HepG2 (cell line): ENCODE measurements around the gene MTCH1. TPM values are rescaled to one million over a fixed set of nuclear protein-coding genes. Genes with fewer than 3 reads are reported as not detected.

Source experiments
- ATAC-seq: fragments of 200-7000 bp; cut with Tn5 transposase; 3 replicates; pipeline ENCODE4 v1.9.1; 2020; ENCODE audit warnings: mild to moderate bottlenecking, moderate library complexity
- BruUV-seq: library from RNA; stranded (reverse); fragments of 400-500 nt; replicated peaks from 2 replicates; lab custom pipeline; 2021; lab: Mats Ljungman, UMichigan
- CTCF ChIA-PET: fragments of 300-600 bp; formaldehyde crosslinking; extraction: SDS; loops from one replicate; lab custom pipeline; 2021; ENCODE audit warnings: low total read pairs, inconsistent platforms, low intra/inter-chr PET ratio; lab: Yijun Ruan, JAX
- POLR2A ChIA-PET: fragments of 350-600 bp; sonication (Branson Sonifier 250); formaldehyde crosslinking; loops from one replicate; lab custom pipeline; 2020; ENCODE audit warnings: antibody characterized with exemption, inconsistent platforms; lab: Yijun Ruan, JAX
- DNase-seq: peaks from one replicate; pipeline ENCODE4 v3.0.0-alpha.2; 2015; ENCODE audit warnings: low spot score
- FAIRE-seq: peaks from 3 replicates; lab custom pipeline; 2011; peaks lifted over from hg19 to GRCh38; lab: Jason Lieb, UNC
- H2AFZ ChIP-seq: one replicate; pipeline ENCODE4 v1.6.1; 2011; ENCODE audit warnings: low read length, inconsistent platforms
- H3K27ac ChIP-seq: fragments of 300-600 bp; 3 replicates; pipeline ENCODE4 v1.8.0; 2011; ENCODE audit warnings: mixed run types, mild to moderate bottlenecking, mixed read lengths, low read length, inconsistent platforms; ENCODE audit not compliant: insufficient read depth; ENCODE audit errors: extremely low read length
- H3K27me3 ChIP-seq, 2 experiments: fragments of 200-600 bp in 1 of 2; 2 replicates in 1 of 2; 3 replicates in 1 of 2; pipeline versions ENCODE4 v1.6.0 to v1.8.0; 2011; ENCODE audit warnings: low read length in 2 of 2, mild to moderate bottlenecking in 2 of 2, moderate library complexity in 2 of 2, inconsistent platforms in 1 of 2; ENCODE audit not compliant: insufficient read depth in 2 of 2, control insufficient read depth in 1 of 2
- H3K36me3 ChIP-seq, 2 experiments: fragments of 200-600 bp in 1 of 2; replicated peaks in 1 of 2; 2 replicates in 1 of 2; 3 replicates in 1 of 2; pipeline versions ENCODE4 v1.5.1 to v1.8.0; 2011; ENCODE audit warnings: low read length in 2 of 2, inconsistent platforms in 1 of 2; ENCODE audit not compliant: insufficient read depth in 2 of 2, control insufficient read depth in 1 of 2
- H3K4me1 ChIP-seq: 2 replicates; pipeline ENCODE4 v1.5.1; 2012; ENCODE audit warnings: low read length, inconsistent platforms; ENCODE audit not compliant: insufficient read depth
- H3K4me2 ChIP-seq: 2 replicates; pipeline ENCODE4 v1.6.0; 2011; ENCODE audit warnings: low read depth, low read length, inconsistent platforms
- H3K4me3 ChIP-seq, 3 experiments: fragments of 200-600 bp in 1 of 3; sonication (generic), shearing (Covaris generic) in 1 of 3; replicated peaks in 1 of 3; 2 replicates each; pipeline ENCODE4 v1.5.1; 2011 to 2016; ENCODE audit warnings: low read length in 3 of 3, inconsistent platforms in 2 of 3, low read depth in 2 of 3, mild to moderate bottlenecking in 2 of 3, control low read depth in 1 of 3, mixed read lengths in 1 of 3; ENCODE audit not compliant: insufficient read depth in 1 of 3
- H3K79me2 ChIP-seq: one replicate; pipeline ENCODE4 v1.6.1; 2011; ENCODE audit warnings: low read length, inconsistent platforms; ENCODE audit not compliant: insufficient read depth
- H3K9ac ChIP-seq: 2 replicates; pipeline ENCODE4 v1.6.0; 2011; ENCODE audit warnings: mild to moderate bottlenecking, low read depth, low read length, inconsistent platforms; ENCODE audit not compliant: insufficient read depth
- H3K9me3 ChIP-seq: 2 replicates; pipeline ENCODE4 v1.5.1; 2012; ENCODE audit warnings: mild to moderate bottlenecking, low read length
- H4K20me1 ChIP-seq: 2 replicates; pipeline ENCODE4 v1.6.0; 2011; ENCODE audit warnings: inconsistent platforms, mild to moderate bottlenecking, low read length, moderate library complexity; ENCODE audit not compliant: insufficient read depth
- ARNT2 ChIP-seq: sonication (generic); formaldehyde crosslinking; IDR thresholded peaks from 2 replicates; pipeline ENCODE4 v1.8.0; 2022; ENCODE audit warnings: mild to moderate bottlenecking, low read depth, missing genetic modification reagents, moderate library complexity
- BRCA1 ChIP-seq: sonication (generic); formaldehyde crosslinking; IDR thresholded peaks from 2 replicates; pipeline ENCODE4 v1.4.0; 2020; ENCODE audit warnings: missing genetic modification reagents
- CHD2 ChIP-seq: IDR thresholded peaks from 2 replicates; pipeline ENCODE4 v1.6.1; 2011; ENCODE audit warnings: low read depth, low read length, improper control_type of control experiment
- FOXC1 ChIP-seq: sonication (generic); formaldehyde crosslinking; IDR thresholded peaks from 2 replicates; pipeline ENCODE4 v1.8.0; 2022; ENCODE audit warnings: mild to moderate bottlenecking, missing genetic modification reagents, borderline replicate concordance
- GTF2F1 ChIP-seq: fragments of 150-350 bp; IDR thresholded peaks from 2 replicates; pipeline ENCODE4 v1.6.1; 2014; ENCODE audit warnings: low read length
- JUNB ChIP-seq: sonication (generic); formaldehyde crosslinking; IDR thresholded peaks from 2 replicates; pipeline ENCODE4 v1.8.0; 2022; ENCODE audit warnings: missing genetic modification reagents, mild to moderate bottlenecking, borderline replicate concordance
- NFKB2 ChIP-seq: sonication (generic); formaldehyde crosslinking; IDR thresholded peaks from 2 replicates; pipeline ENCODE4 v1.4.0; 2020; ENCODE audit warnings: missing genetic modification reagents, borderline replicate concordance
- PCBP2 ChIP-seq: fragments of 200-400 bp; formaldehyde crosslinking; optimal IDR thresholded peaks from 2 replicates; pipeline ENCODE3; 2018; ENCODE audit warnings: low read length, low read depth; ENCODE audit not compliant: poor library complexity, severe bottlenecking
- PRPF4 ChIP-seq: fragments of 200-400 bp; formaldehyde crosslinking; IDR thresholded peaks from 2 replicates; pipeline ENCODE4 v1.6.1; 2016; ENCODE audit warnings: low read length, low read depth; ENCODE audit not compliant: poor library complexity, severe bottlenecking
- SAP130 ChIP-seq: IDR thresholded peaks from 2 replicates; pipeline ENCODE4 v1.6.1; 2016; ENCODE audit warnings: low read depth
- ZNF530 ChIP-seq: sonication (generic); formaldehyde crosslinking; IDR thresholded peaks from 2 replicates; pipeline ENCODE4 v1.5.0; 2020; ENCODE audit warnings: low read depth, mild to moderate bottlenecking, missing genetic modification reagents
- ZNF792 ChIP-seq: IDR thresholded peaks from 2 replicates; pipeline ENCODE4 v1.6.1; 2016
- WGBS: methylation state at CpG from one replicate; pipeline ENCODE4 v1.1.6; 2017; ENCODE audit warnings: low lambda C conversion rate; 5-methylcytosine and 5-hydroxymethylcytosine counted together
- in situ Hi-C: cut with HindIII; loops from 2 replicates; pipeline ENCODE4 v1.10.0; 2017; ENCODE audit warnings: low pct_unique_long_range_greater_than_20kb; ENCODE audit not compliant: extremely low pct_ligation_motif_present
- intact Hi-C: fragments of 100-400 bp; cut with micrococcal nuclease; formaldehyde crosslinking; loops from one replicate; pipeline ENCODE4 v1.10.0; 2022; ENCODE audit not compliant: unreplicated experiment
- polyA plus RNA-seq, 8 experiments: library from polyadenylated mRNA; depleted of rRNA in 3 of 8; stranded (reverse) in 7 of 8; unstranded in 1 of 8; fragments of >200 nt; fragmentation: Illumina TruSeq in 4 of 8; extraction: Trizol in 4 of 8; gene quantifications; 2 replicates each; pipeline versions ENCODE4 v1.2.1 to v1.2.3, GENCODE V29; 2011 to 2016; ENCODE audit warnings: low read depth in 4 of 8, missing spikeins in 1 of 8, mixed read lengths in 1 of 8; ENCODE audit not compliant: insufficient read depth in 1 of 8
- total RNA-seq, 5 experiments: library from RNA; depleted of rRNA; stranded (reverse); fragments of >200 nt; fragmentation: Illumina TruSeq; extraction: Trizol; gene quantifications; 2 replicates each; pipeline ENCODE4 v1.2.3, GENCODE V29; 2016; ENCODE audit warnings: low read depth in 1 of 5
- TF ChIP-seq, protein P1 (sequence below): sonication (generic); formaldehyde crosslinking; IDR thresholded peaks from 2 replicates; pipeline ENCODE4 v1.4.0; 2020; ENCODE audit warnings: missing genetic modification reagents, borderline replicate concordance
- TF ChIP-seq, protein P2 (sequence below): IDR thresholded peaks from 2 replicates; pipeline ENCODE4 v1.6.1; 2016; ENCODE audit warnings: low read depth, control low read depth
- TF ChIP-seq, protein P3 (sequence below): sonication (generic); formaldehyde crosslinking; IDR thresholded peaks from 2 replicates; pipeline ENCODE4 v1.4.0; 2020; ENCODE audit warnings: missing genetic modification reagents

MTCH1 gene
- total and polyA plus RNA-seq, 2 of the 13 experiments (the other 11 are each of a cell fraction or from before 2014, with no cell fraction given) = 86.2 to 144 TPM

DNA sequence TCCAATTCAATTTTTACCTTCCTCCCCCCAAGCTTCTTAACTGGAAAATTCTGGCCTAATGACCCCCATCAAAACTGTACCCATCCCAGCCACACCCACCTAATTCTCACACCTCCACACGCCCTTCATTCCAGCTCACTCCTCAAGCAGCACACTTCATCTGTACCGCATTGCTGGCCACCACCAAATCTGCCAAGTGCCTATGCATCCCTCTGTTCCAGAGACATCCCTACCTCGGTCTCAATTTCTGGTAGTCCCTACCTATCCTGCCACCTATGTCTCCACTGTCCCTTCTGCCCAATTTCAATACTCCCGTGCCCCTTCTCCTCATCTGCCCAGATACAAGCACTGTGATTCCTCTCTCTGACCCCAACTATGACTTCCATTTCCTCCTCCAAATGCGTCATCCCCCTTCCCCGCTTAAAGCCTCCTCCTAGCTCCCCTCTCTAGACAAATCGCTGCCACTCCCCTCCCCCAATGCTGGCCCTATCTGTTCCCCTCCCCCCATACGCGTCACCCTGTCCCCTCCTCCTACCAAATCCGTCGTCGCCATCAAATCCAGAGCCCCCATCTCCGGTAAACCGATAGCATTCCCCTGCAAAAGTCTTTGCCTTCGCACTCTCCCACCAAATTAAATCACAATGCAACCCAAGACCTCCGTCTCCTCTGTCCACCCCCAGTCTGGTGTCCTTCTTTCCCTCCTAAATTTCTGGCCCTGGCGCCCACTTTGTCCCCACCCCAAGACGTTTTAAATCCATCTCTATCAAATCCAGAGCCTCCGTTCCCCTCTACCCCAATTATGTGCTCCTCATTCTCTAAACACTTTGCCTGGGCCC is 1.2 kb downstream of the MTCH1 start:
- Histone ChIP-seq H3K4me2 (peak overlapping the region; percentile 95), H2AFZ (no peak overlapping the region), H3K36me3 (peaks cover 5 to 11% of the 10 kb centered on the region in 2 experiments; a peak in 4 of 5 replicates), H3K9me3 (no peaks in the 10 kb centered on the region), H3K79me2 (peaks cover 58% of the 10 kb centered on the region), H3K9ac (peak overlapping the region; percentile 80), H3K27me3 (peaks cover 0 to 11% of the 10 kb centered on the region in 2 experiments; a peak in 3 of 5 replicates), H3K27ac (peak overlapping the region; percentile 74), H3K4me3 (peak overlapping the region; percentile 71 to 99 (median 91)), H3K4me1 (peaks cover 30% of the 10 kb centered on the region), H4K20me1 (peaks cover 6% of the 10 kb centered on the region)
- FAIRE-seq (no peak), ATAC-seq (no peak), DNase-seq (no peak)
- in situ Hi-C loops = no loop called here
- BruUV-seq = no TSS peak
- ChIA-PET POLR2A (interaction anchor here (0.6 to 1.3 kb wide), 4 partner anchors 14 to 187 kb away, joined by 3 to 4 read pairs (median 4); no protein-coding TSS in a partner anchor), CTCF (no interaction called here)
- intact Hi-C loops = no loop called here
- 28% methylated on average over 19 of the region's 19 CpGs for WGBS
- peak; percentile 52 for TF ChIP-seq PCBP2
- TF ChIP-seq, protein P1, sequence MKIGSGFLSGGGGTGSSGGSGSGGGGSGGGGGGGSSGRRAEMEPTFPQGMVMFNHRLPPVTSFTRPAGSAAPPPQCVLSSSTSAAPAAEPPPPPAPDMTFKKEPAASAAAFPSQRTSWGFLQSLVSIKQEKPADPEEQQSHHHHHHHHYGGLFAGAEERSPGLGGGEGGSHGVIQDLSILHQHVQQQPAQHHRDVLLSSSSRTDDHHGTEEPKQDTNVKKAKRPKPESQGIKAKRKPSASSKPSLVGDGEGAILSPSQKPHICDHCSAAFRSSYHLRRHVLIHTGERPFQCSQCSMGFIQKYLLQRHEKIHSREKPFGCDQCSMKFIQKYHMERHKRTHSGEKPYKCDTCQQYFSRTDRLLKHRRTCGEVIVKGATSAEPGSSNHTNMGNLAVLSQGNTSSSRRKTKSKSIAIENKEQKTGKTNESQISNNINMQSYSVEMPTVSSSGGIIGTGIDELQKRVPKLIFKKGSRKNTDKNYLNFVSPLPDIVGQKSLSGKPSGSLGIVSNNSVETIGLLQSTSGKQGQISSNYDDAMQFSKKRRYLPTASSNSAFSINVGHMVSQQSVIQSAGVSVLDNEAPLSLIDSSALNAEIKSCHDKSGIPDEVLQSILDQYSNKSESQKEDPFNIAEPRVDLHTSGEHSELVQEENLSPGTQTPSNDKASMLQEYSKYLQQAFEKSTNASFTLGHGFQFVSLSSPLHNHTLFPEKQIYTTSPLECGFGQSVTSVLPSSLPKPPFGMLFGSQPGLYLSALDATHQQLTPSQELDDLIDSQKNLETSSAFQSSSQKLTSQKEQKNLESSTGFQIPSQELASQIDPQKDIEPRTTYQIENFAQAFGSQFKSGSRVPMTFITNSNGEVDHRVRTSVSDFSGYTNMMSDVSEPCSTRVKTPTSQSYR = peak; percentile 79; the same call in 1 of the 2 replicates
- TF ChIP-seq PRPF4 = peak; percentile 98
- no peak for TF ChIP-seq ZNF792 (CRISPR knock-in tag)
- TF ChIP-seq, protein P2, sequence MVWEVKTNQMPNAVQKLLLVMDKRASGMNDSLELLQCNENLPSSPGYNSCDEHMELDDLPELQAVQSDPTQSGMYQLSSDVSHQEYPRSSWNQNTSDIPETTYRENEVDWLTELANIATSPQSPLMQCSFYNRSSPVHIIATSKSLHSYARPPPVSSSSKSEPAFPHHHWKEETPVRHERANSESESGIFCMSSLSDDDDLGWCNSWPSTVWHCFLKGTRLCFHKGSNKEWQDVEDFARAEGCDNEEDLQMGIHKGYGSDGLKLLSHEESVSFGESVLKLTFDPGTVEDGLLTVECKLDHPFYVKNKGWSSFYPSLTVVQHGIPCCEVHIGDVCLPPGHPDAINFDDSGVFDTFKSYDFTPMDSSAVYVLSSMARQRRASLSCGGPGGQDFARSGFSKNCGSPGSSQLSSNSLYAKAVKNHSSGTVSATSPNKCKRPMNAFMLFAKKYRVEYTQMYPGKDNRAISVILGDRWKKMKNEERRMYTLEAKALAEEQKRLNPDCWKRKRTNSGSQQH (CRISPR knock-in tag) = 0 out of 2 replicates have a peak, but pooled peaks have one; percentile 41
- TF ChIP-seq ARNT2 (CRISPR knock-in tag) = no peak
- 0 out of 2 replicates have a peak, but pooled peaks have one; percentile 3 for TF ChIP-seq SAP130 (CRISPR knock-in tag)
- TF ChIP-seq, protein P3, sequence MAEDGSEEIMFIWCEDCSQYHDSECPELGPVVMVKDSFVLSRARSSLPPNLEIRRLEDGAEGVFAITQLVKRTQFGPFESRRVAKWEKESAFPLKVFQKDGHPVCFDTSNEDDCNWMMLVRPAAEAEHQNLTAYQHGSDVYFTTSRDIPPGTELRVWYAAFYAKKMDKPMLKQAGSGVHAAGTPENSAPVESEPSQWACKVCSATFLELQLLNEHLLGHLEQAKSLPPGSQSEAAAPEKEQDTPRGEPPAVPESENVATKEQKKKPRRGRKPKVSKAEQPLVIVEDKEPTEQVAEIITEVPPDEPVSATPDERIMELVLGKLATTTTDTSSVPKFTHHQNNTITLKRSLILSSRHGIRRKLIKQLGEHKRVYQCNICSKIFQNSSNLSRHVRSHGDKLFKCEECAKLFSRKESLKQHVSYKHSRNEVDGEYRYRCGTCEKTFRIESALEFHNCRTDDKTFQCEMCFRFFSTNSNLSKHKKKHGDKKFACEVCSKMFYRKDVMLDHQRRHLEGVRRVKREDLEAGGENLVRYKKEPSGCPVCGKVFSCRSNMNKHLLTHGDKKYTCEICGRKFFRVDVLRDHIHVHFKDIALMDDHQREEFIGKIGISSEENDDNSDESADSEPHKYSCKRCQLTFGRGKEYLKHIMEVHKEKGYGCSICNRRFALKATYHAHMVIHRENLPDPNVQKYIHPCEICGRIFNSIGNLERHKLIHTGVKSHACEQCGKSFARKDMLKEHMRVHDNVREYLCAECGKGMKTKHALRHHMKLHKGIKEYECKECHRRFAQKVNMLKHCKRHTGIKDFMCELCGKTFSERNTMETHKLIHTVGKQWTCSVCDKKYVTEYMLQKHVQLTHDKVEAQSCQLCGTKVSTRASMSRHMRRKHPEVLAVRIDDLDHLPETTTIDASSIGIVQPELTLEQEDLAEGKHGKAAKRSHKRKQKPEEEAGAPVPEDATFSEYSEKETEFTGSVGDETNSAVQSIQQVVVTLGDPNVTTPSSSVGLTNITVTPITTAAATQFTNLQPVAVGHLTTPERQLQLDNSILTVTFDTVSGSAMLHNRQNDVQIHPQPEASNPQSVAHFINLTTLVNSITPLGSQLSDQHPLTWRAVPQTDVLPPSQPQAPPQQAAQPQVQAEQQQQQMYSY (CRISPR knock-in tag) = no peak
- TF ChIP-seq JUNB (CRISPR knock-in tag) = 0 out of 2 replicates have a peak, but pooled peaks have one; percentile 19
- no peak for TF ChIP-seq GTF2F1
- TF ChIP-seq NFKB2 (CRISPR knock-in tag) = 0 out of 2 replicates have a peak, but pooled peaks have one; percentile 50
- no peak for TF ChIP-seq BRCA1 (CRISPR knock-in tag)
- TF ChIP-seq FOXC1 (CRISPR knock-in tag) = no peak
- no peak for TF ChIP-seq ZNF530 (CRISPR knock-in tag)
- peak; percentile 52; the same call in 1 of the 2 replicates for TF ChIP-seq CHD2
